NOMO-1 treated with DMSO at 0.1 percent for 48 hours (cell line): ENCODE measurements around the gene TRPV3.
"Not testable (repeated sequence)": the region's sequence is repeated elsewhere in the genome, so short reads cannot be mapped to it uniquely, and the experiment has no call there.

Source experiments
- DNase-seq: peaks from one replicate; lab custom pipeline; 2025; ENCODE audit not compliant: unreplicated experiment; lab: John Stamatoyannopoulos, UW

The TRPV3 gene

GRCh38 chr17:3475812-3476610 lies 81.6 kb downstream of the TRPV3 start, which contains the start of gene ASPA:
ASPA (plus strand) TSS chr17:3475997; CDS start chr17:3476160, 163 bp downstream.
- no peak for DNase-seq

GRCh38 chr17:3475251-3475685 lies 82.3 kb downstream of the TRPV3 start:
- no peak for DNase-seq

GRCh38 chr17:3474212-3474611 lies 83.4 kb downstream of the TRPV3 start:
- DNase-seq: no peak

- DNase-seq: no peak
Observed at GRCh38 chr17:3472137-3472536, 85.5 kb downstream of the TRPV3 start.

- no peak for DNase-seq
Observed at GRCh38 chr17:3471599-3471998, 86.0 kb downstream of the TRPV3 start, which contains the start of gene SPATA22. SPATA22 (minus strand) TSS chr17:3471819; CDS start chr17:3469325, 2,494 bp downstream.

GRCh38 chr17:3469529-3469928 lies 88.1 kb downstream of the TRPV3 start:
- DNase-seq: no peak

- DNase-seq: not testable (repeated sequence)
Observed at GRCh38 chr17:3466355-3466754, 91.3 kb downstream of the TRPV3 start.
